OCI-LY1 (cell line): ENCODE measurements around the gene SPCS2.

Source experiments
- CTCF ChIP-seq: fragments of 200-600 bp; sonication (generic), shearing (Covaris generic); IDR thresholded peaks from 2 replicates; pipeline ENCODE4 v1.5.1; 2017; ENCODE audit warnings: mild to moderate bottlenecking, antibody characterized with exemption, low read length, moderate library complexity, mixed read lengths
- EZH2 ChIP-seq: fragments of 200-600 bp; sonication (generic), shearing (Covaris generic); IDR thresholded peaks from 2 replicates; pipeline ENCODE4 v1.8.0; 2017; ENCODE audit warnings: borderline replicate concordance, mixed run types, mild to moderate bottlenecking, antibody characterized with exemption, low read length, moderate library complexity, mixed read lengths

- TF ChIP-seq CTCF: no peak
- TF ChIP-seq EZH2: no peak
These were observed 11.2 kb upstream of the SPCS2 start for GRCh38 chr11:74937696-74938475.
